OCI-LY1 (cell line): ENCODE data around the gene NATD1.

ENCODE experiments used
- EZH2 ChIP-seq: fragments of 200-600 bp; sonication (generic), shearing (Covaris generic); IDR thresholded peaks from 2 replicates; pipeline ENCODE4 v1.8.0; 2017; ENCODE audit warnings: borderline replicate concordance, mixed run types, mild to moderate bottlenecking, antibody characterized with exemption, low read length, moderate library complexity, mixed read lengths
- TF ChIP-seq, protein P1 (sequence below): fragments of 200-600 bp; sonication (generic), shearing (Covaris generic); IDR thresholded peaks from 2 replicates; pipeline ENCODE4 v1.5.1; 2017; ENCODE audit warnings: mild to moderate bottlenecking, antibody characterized with exemption, low read length, moderate library complexity, mixed read lengths

DNA sequence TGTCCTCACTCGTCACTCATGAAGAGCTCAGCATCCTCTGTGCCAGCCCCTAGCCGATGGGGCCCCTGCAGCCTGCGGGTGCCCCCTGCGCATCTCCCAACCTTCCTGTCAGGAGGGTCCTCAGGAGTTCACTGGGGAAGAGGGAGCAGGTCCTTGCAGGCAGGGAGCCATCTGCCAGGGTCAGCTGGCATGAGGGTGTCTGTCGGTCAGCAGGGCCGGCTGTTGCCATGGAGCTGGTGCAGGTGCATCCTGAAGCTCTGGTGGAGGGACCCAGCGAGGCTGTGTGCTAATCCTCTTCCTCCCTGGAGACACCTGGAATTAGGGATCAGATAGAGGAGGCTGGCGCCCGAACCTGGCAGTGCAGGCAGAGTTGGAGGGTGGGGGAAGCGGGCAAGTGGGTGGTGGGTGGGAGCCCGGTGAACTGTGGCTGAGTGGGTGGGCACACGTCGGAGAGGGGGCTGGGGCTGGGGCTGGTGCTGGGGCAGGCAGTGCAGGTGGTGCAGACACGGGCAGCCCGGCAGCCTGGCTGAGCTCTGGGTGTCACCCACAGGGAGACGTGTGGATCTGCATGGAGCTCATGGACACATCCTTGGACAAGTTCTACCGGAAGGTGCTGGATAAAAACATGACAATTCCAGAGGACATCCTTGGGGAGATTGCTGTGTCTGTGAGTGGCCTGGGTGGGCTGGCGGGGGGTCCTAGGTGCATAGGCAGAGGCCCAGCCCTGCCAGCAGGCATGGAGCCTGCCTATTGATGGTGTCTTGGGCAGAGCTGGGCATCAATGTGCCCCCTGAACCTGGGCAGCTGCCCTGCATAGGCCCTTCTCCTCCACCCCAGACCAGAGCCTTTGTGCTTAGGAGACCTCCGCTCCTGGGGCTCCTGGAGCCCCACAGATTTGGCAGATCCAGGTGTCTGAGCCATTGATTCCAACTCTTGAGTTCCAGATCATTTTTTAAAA lies 48.7 kb upstream of the NATD1 start:
- TF ChIP-seq, protein P1, sequence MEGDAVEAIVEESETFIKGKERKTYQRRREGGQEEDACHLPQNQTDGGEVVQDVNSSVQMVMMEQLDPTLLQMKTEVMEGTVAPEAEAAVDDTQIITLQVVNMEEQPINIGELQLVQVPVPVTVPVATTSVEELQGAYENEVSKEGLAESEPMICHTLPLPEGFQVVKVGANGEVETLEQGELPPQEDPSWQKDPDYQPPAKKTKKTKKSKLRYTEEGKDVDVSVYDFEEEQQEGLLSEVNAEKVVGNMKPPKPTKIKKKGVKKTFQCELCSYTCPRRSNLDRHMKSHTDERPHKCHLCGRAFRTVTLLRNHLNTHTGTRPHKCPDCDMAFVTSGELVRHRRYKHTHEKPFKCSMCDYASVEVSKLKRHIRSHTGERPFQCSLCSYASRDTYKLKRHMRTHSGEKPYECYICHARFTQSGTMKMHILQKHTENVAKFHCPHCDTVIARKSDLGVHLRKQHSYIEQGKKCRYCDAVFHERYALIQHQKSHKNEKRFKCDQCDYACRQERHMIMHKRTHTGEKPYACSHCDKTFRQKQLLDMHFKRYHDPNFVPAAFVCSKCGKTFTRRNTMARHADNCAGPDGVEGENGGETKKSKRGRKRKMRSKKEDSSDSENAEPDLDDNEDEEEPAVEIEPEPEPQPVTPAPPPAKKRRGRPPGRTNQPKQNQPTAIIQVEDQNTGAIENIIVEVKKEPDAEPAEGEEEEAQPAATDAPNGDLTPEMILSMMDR = no peak
- TF ChIP-seq EZH2 = no peak
